ENCODE measurements around the gene TK1.
A peak's percentile ranks its signal among the peaks of the same experiment; 100 is the strongest.

The TK1 gene

GRCh38 chr17:78133971-78134898 lies 52.6 kb downstream of the TK1 start:
- peaks cover 3 to 86% (median 80%) of the 10 kb centered on the region in 4 experiments for H3K4me1 ChIP-seq (ENCODE audit: control extremely low read depth in 1 of 4, control insufficient read depth in 4 of 4, insufficient read depth in 4 of 4, low read length in 3 of 4)
- DNase-seq = peak; percentile 82 to 91 (median 91)
- CTCF ChIA-PET = interaction anchor here (0.7 to 10.4 kb wide), 13 partner anchors 8 to 116 kb away, joined by 3 to 122 read pairs (median 4); partner anchors contain the start of gene TMC6
- H3K9me3 ChIP-seq (ENCODE audit: control extremely low read depth in 1 of 5, control insufficient read depth in 4 of 5, insufficient read depth in 2 of 5, low read depth in 1 of 5, low read length in 4 of 5) = no peaks in the 10 kb centered on the region
- H3K4me3 ChIP-seq (ENCODE audit: control insufficient read depth in 1 of 7, extremely low read depth in 1 of 7, insufficient read depth in 4 of 7, low read depth in 2 of 7, low read length in 6 of 7) = peak overlapping the region in 4 of 7 experiments; percentile 6 to 58 (median 37)
- WGBS (ENCODE audit: insufficient coverage) = 47% methylated on average over 31 of the region's 39 CpGs
- POLR2A ChIA-PET = interaction anchor here (0.9 to 1.2 kb wide), 2 partner anchors 20 to 21 kb away, joined by 3 read pairs; no protein-coding TSS in a partner anchor
- H3K27ac ChIP-seq (ENCODE audit: insufficient read depth in 1 of 2, low read depth in 1 of 2, low read length in 2 of 2, poor library complexity in 1 of 2, severe bottlenecking in 2 of 2) = no peak overlapping the region
- peaks cover 6 to 61% (median 44%) of the 10 kb centered on the region in 4 experiments for H3K36me3 ChIP-seq (ENCODE audit: control insufficient read depth in 4 of 4, insufficient read depth in 4 of 4, low read length in 3 of 4)
- no peaks in the 10 kb centered on the region for H3K27me3 ChIP-seq (replicated peaks in 2 of 5; ENCODE audit: control insufficient read depth in 4 of 5, insufficient read depth in 5 of 5, low read length in 4 of 5)

DNA sequence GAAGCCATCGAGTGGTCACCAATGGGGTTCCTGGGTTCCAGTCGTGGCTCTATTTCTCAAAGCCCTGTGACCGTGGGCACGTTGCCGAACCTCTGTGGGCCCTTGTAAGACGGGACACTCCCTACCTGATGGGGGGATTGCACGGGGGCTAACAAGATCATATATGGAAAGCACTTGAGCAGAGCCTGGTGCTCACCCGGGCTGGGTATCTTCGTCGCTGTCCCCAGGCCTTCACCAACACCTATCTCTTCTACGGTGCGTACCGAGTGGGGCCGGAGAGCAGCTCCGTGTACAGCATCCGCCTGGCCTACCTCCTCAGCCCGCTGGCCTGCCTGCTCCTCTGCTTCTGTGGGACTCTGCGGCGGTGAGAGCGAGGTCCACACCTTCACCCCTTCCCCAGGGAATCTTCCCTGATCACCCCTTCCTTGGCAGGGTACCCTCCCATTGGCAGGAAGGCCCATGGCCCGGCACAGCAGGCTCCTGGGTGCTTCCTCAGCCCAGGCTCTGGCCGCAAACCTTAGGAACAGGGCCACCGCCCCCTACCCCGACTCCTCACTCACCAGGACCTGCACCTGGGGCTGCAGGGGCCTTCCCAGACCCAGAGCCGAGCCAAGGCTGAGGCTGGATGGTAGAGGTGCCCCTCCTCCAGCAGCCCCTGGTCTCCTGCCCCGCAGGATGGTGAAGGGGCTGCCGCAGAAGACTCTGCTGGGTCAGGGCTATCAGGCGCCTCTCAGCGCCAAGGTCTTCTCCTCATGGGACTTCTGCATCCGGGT lies 53.5 kb downstream of the TK1 start:
- H3K4me3 ChIP-seq (ENCODE audit: control insufficient read depth in 1 of 7, extremely low read depth in 1 of 7, insufficient read depth in 4 of 7, low read depth in 2 of 7, low read length in 6 of 7) = peak overlapping the region in 5 of 7 experiments; percentile 0 to 89 (median 74)
- ChIA-PET CTCF (interaction anchor here (1.1 to 10.4 kb wide), 7 partner anchors 7 to 117 kb away, joined by 3 to 122 read pairs (median 51); partner anchors contain the start of gene TMC6), POLR2A (interaction anchor here (0.9 to 1.2 kb wide), 2 partner anchors 19 to 20 kb away, joined by 3 read pairs; no protein-coding TSS in a partner anchor)
- H3K27ac ChIP-seq (ENCODE audit: insufficient read depth in 1 of 2, low read depth in 1 of 2, low read length in 2 of 2, poor library complexity in 1 of 2, severe bottlenecking in 2 of 2) = peak overlapping the region in 1 of 2 experiments; percentile 5
- H3K27me3 ChIP-seq (replicated peaks in 2 of 5; ENCODE audit: control insufficient read depth in 4 of 5, insufficient read depth in 5 of 5, low read length in 4 of 5) = no peaks in the 10 kb centered on the region
- H3K9me3 ChIP-seq (ENCODE audit: control extremely low read depth in 1 of 5, control insufficient read depth in 4 of 5, insufficient read depth in 2 of 5, low read depth in 1 of 5, low read length in 4 of 5) = no peaks in the 10 kb centered on the region
- WGBS (ENCODE audit: insufficient coverage) = 79% methylated on average over 30 of the region's 30 CpGs
- peaks cover 3 to 83% (median 77%) of the 10 kb centered on the region in 4 experiments for H3K4me1 ChIP-seq (ENCODE audit: control extremely low read depth in 1 of 4, control insufficient read depth in 4 of 4, insufficient read depth in 4 of 4, low read length in 3 of 4)
- peaks cover 6 to 54% (median 42%) of the 10 kb centered on the region in 4 experiments for H3K36me3 ChIP-seq (ENCODE audit: control insufficient read depth in 4 of 4, insufficient read depth in 4 of 4, low read length in 3 of 4)
- no peak for DNase-seq

GRCh38 chr17:78132767-78133178 lies 54.1 kb downstream of the TK1 start:
- Histone ChIP-seq H3K4me1 (ENCODE audit: control extremely low read depth in 1 of 4, control insufficient read depth in 4 of 4, insufficient read depth in 4 of 4, low read length in 3 of 4) (peaks cover 3 to 81% (median 73%) of the 10 kb centered on the region in 4 experiments), H3K4me3 (ENCODE audit: control insufficient read depth in 1 of 7, extremely low read depth in 1 of 7, insufficient read depth in 4 of 7, low read depth in 2 of 7, low read length in 6 of 7) (peak overlapping the region in 5 of 7 experiments; percentile 65 to 89 (median 77))

GRCh38 chr17:78132084-78132676 lies 54.7 kb downstream of the TK1 start:
- ChIA-PET POLR2A (interaction anchor here (1.4 to 3.0 kb wide), 2 partner anchors 12 to 13 kb away, joined by 4 to 11 read pairs; no protein-coding TSS in a partner anchor), CTCF (interaction anchor here (1.2 to 10.4 kb wide), 3 partner anchors 11 to 46 kb away, joined by 4 to 122 read pairs (median 52); no protein-coding TSS in a partner anchor)
- Histone ChIP-seq H3K4me1 (ENCODE audit: control extremely low read depth in 1 of 4, control insufficient read depth in 4 of 4, insufficient read depth in 4 of 4, low read length in 3 of 4) (peaks cover 3 to 81% (median 73%) of the 10 kb centered on the region in 4 experiments), H3K36me3 (ENCODE audit: control insufficient read depth in 4 of 4, insufficient read depth in 4 of 4, low read length in 3 of 4) (peaks cover 6 to 47% (median 41%) of the 10 kb centered on the region in 4 experiments), H3K27ac (ENCODE audit: insufficient read depth in 1 of 2, low read depth in 1 of 2, low read length in 2 of 2, poor library complexity in 1 of 2, severe bottlenecking in 2 of 2) (no peak overlapping the region), H3K9me3 (ENCODE audit: control extremely low read depth in 1 of 5, control insufficient read depth in 4 of 5, insufficient read depth in 2 of 5, low read depth in 1 of 5, low read length in 4 of 5) (no peaks in the 10 kb centered on the region), H3K27me3 (replicated peaks in 2 of 5; ENCODE audit: control insufficient read depth in 4 of 5, insufficient read depth in 5 of 5, low read length in 4 of 5) (no peaks in the 10 kb centered on the region), H3K4me3 (ENCODE audit: control insufficient read depth in 1 of 7, extremely low read depth in 1 of 7, insufficient read depth in 4 of 7, low read depth in 2 of 7, low read length in 6 of 7) (peak overlapping the region; percentile 41 to 89 (median 74))
- 0% methylated on average over 13 of the region's 38 CpGs for WGBS (ENCODE audit: insufficient coverage)
- DNase-seq = peak; percentile 78 to 93 (median 88)

More at GRCh38 chr17:78132767-78133178, 54.1 kb downstream of the TK1 start:
- Histone ChIP-seq H3K27me3 (replicated peaks in 2 of 5; ENCODE audit: control insufficient read depth in 4 of 5, insufficient read depth in 5 of 5, low read length in 4 of 5) (no peaks in the 10 kb centered on the region), H3K27ac (ENCODE audit: insufficient read depth in 1 of 2, low read depth in 1 of 2, low read length in 2 of 2, poor library complexity in 1 of 2, severe bottlenecking in 2 of 2) (peak overlapping the region in 1 of 2 experiments; percentile 5), H3K36me3 (ENCODE audit: control insufficient read depth in 4 of 4, insufficient read depth in 4 of 4, low read length in 3 of 4) (peaks cover 6 to 53% (median 42%) of the 10 kb centered on the region in 4 experiments), H3K9me3 (ENCODE audit: control extremely low read depth in 1 of 5, control insufficient read depth in 4 of 5, insufficient read depth in 2 of 5, low read depth in 1 of 5, low read length in 4 of 5) (no peaks in the 10 kb centered on the region)
- ChIA-PET CTCF (interaction anchor here (1.1 to 10.4 kb wide), 6 partner anchors 6 to 117 kb away, joined by 3 to 122 read pairs (median 52); partner anchors contain the start of gene TMC6), POLR2A (interaction anchor here (1.4 kb wide), 1 partner anchor 11 kb away, joined by 4 read pairs; no protein-coding TSS in a partner anchor)
- no peak for DNase-seq
- 57% methylated on average over 7 of the region's 9 CpGs for WGBS (ENCODE audit: insufficient coverage)

DNA sequence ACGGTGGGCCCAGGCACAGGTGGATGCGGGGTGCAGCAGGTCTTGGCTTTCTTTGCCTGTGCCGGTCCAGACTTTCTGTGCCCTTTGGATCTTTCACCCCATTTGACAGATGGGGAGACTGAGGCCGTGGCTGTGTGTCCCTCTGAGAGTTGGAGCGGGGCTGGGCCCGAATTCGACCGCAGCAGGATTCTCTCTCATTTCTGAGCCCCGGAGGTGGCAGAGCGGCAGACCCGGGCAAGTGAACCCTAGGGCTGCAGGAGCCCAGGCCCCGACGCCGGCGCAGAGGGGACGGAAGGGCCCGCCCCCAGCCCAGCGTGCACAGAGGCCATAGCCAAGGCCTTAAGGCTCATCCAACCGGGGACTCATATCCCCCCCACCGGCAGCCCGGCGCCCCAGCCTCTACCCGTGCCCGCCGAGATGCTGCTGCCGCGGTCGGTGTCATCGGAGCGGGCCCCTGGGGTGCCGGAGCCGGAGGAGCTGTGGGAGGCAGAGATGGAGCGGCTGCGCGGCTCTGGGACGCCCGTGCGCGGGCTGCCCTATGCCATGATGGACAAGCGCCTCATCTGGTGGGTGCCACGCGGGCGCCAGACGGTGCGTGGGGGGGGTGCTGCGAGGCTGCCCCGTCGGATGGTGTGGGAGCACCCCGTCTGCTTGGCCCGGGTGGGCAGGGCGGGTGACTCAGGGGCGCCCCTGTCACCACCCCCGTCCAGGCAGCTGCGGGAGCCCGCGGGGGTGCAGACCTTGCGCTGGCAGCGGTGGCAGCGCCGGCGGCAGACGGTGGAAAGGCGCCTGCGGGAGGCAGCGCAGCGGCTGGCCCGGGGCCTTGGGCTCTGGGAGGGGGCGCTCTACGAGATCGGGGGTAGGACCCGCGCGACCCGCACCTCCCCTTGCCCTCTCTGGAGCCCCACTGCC lies 55.4 kb downstream of the TK1 start:
- 1% methylated on average over 63 of the region's 74 CpGs for WGBS (ENCODE audit: insufficient coverage)
- H3K4me1 ChIP-seq (ENCODE audit: control extremely low read depth in 1 of 4, control insufficient read depth in 4 of 4, insufficient read depth in 4 of 4, low read length in 3 of 4) = peaks cover 0 to 81% (median 74%) of the 10 kb centered on the region in 4 experiments
- peak overlapping the region; percentile 41 to 89 (median 74) for H3K4me3 ChIP-seq (ENCODE audit: control insufficient read depth in 1 of 7, extremely low read depth in 1 of 7, insufficient read depth in 4 of 7, low read depth in 2 of 7, low read length in 6 of 7)
- peak in 2 of 3 donors; percentile 60 to 78 for DNase-seq
- POLR2A ChIA-PET = interaction anchor here (1.4 to 3.0 kb wide), 3 partner anchors 12 to 19 kb away, joined by 3 to 11 read pairs (median 4); no protein-coding TSS in a partner anchor
- H3K27me3 ChIP-seq (replicated peaks in 2 of 5; ENCODE audit: control insufficient read depth in 4 of 5, insufficient read depth in 5 of 5, low read length in 4 of 5) = no peaks in the 10 kb centered on the region
- no peaks in the 10 kb centered on the region for H3K9me3 ChIP-seq (ENCODE audit: control extremely low read depth in 1 of 5, control insufficient read depth in 4 of 5, insufficient read depth in 2 of 5, low read depth in 1 of 5, low read length in 4 of 5)
- H3K36me3 ChIP-seq (ENCODE audit: control insufficient read depth in 4 of 4, insufficient read depth in 4 of 4, low read length in 3 of 4) = peaks cover 5 to 40% (median 35%) of the 10 kb centered on the region in 4 experiments
- peak overlapping the region; percentile 55 to 75 for H3K27ac ChIP-seq (ENCODE audit: insufficient read depth in 1 of 2, low read depth in 1 of 2, low read length in 2 of 2, poor library complexity in 1 of 2, severe bottlenecking in 2 of 2)
- CTCF ChIA-PET = interaction anchor here (1.0 to 10.4 kb wide), 5 partner anchors 9 to 47 kb away, joined by 3 to 122 read pairs (median 10); no protein-coding TSS in a partner anchor
